Panc1 (cell line): ENCODE data around the gene DEPP1. TPM values are rescaled to one million over a fixed set of nuclear protein-coding genes. Genes with fewer than 3 reads are reported as not detected.

Source experiments
- ATAC-seq: fragments of 200-7000 bp; cut with Tn5 transposase; 2 replicates; pipeline ENCODE4 v1.9.1; 2020; ENCODE audit warnings: mild to moderate bottlenecking, moderate library complexity
- BruUV-seq: library from RNA; stranded (reverse); fragments of 400-500 nt; replicated peaks from 2 replicates; lab custom pipeline; 2021; lab: Mats Ljungman, UMichigan
- CTCF ChIA-PET: fragments of 300-600 bp; sonication (Branson Sonifier 250); formaldehyde crosslinking; loops from one replicate; lab custom pipeline; 2022; ENCODE audit warnings: antibody characterized with exemption; lab: Charles Lee
- POLR2A ChIA-PET: fragments of 300-600 bp; sonication (Branson Sonifier 250); formaldehyde crosslinking; loops from one replicate; lab custom pipeline; 2022; ENCODE audit warnings: antibody characterized with exemption; lab: Charles Lee
- DNase-seq: peaks from one replicate; pipeline ENCODE4 v3.0.0-alpha.2; 2010; ENCODE audit warnings: low read depth, low spot score
- H3K27ac ChIP-seq: 2 replicates; pipeline ENCODE4 v1.5.1; 2011; ENCODE audit warnings: mild to moderate bottlenecking, low read length, inconsistent platforms
- H3K27me3 ChIP-seq: fragments of 200-500 bp; sonication (Bioruptor generic); 2 replicates; pipeline ENCODE4 v1.6.0; 2014; ENCODE audit warnings: low read length, inconsistent platforms; ENCODE audit not compliant: control insufficient read depth, insufficient read depth
- H3K36me3 ChIP-seq: fragments of 200-500 bp; sonication (Bioruptor generic); 2 replicates; pipeline ENCODE4 v1.5.1; 2014; ENCODE audit warnings: inconsistent platforms, mild to moderate bottlenecking, low read length, moderate library complexity; ENCODE audit not compliant: control insufficient read depth, insufficient read depth
- H3K4me1 ChIP-seq: 2 replicates; pipeline ENCODE4 v1.5.1; 2011; ENCODE audit warnings: inconsistent platforms, mild to moderate bottlenecking, low read length, moderate library complexity; ENCODE audit not compliant: control insufficient read depth, insufficient read depth
- H3K4me3 ChIP-seq, 2 experiments: 2 replicates each; pipeline ENCODE4 v1.5.1; 2011 to 2012; ENCODE audit warnings: low read depth in 2 of 2, low read length in 2 of 2, mild to moderate bottlenecking in 2 of 2, inconsistent platforms in 1 of 2, moderate library complexity in 1 of 2
- H3K9me3 ChIP-seq: fragments of 200-500 bp; sonication (Bioruptor generic); 2 replicates; pipeline ENCODE4 v1.5.1; 2014; ENCODE audit warnings: low read depth, mild to moderate bottlenecking, inconsistent platforms, low read length, moderate library complexity; ENCODE audit not compliant: control insufficient read depth, insufficient read depth
- POLR2AphosphoS5 ChIP-seq: IDR thresholded peaks from 2 replicates; pipeline ENCODE4 v1.6.1; 2012; ENCODE audit warnings: mild to moderate bottlenecking, low read depth, low read length, moderate library complexity
- SIN3A ChIP-seq: IDR thresholded peaks from 2 replicates; pipeline ENCODE4 v1.6.1; 2012; ENCODE audit warnings: low read depth, mild to moderate bottlenecking, low read length, moderate library complexity, borderline replicate concordance; ENCODE audit not compliant: insufficient read depth
- TCF7L2 ChIP-seq: IDR thresholded peaks from 2 replicates; pipeline ENCODE4 v1.6.1; 2011; ENCODE audit warnings: mild to moderate bottlenecking, low read depth, low read length, inconsistent platforms
- in situ Hi-C: cut with HindIII; loops from 2 replicates; pipeline ENCODE4 v1.10.0; 2016; ENCODE audit warnings: low sequenced_read_pairs, low pct_unique_long_range_greater_than_20kb
- intact Hi-C: fragments of 100-400 bp; cut with micrococcal nuclease; formaldehyde crosslinking; loops from one replicate; pipeline ENCODE4 v1.10.0; 2022; ENCODE audit not compliant: unreplicated experiment
- total RNA-seq: library from RNA; stranded (reverse); gene quantifications from one replicate; pipeline ENCODE4 v1.2.1, GENCODE V29; 2021; ENCODE audit not compliant: unreplicated experiment
- TF ChIP-seq, protein P1 (sequence below): fragments of 450-650 bp; IDR thresholded peaks from 2 replicates; pipeline ENCODE4 v1.5.1; 2017; ENCODE audit warnings: mild to moderate bottlenecking
- TF ChIP-seq, protein P2 (sequence below), 2 experiments: IDR thresholded peaks; 2 replicates each; pipeline ENCODE4 v1.6.1; 2011 to 2012; ENCODE audit warnings: low read depth in 2 of 2, control low read depth in 1 of 2, low read length in 1 of 2, mild to moderate bottlenecking in 1 of 2, moderate library complexity in 1 of 2; ENCODE audit not compliant: insufficient read depth in 1 of 2

DEPP1 gene
- total RNA-seq, 1 experiment from 2014 or later = 16.6 TPM

DNA sequence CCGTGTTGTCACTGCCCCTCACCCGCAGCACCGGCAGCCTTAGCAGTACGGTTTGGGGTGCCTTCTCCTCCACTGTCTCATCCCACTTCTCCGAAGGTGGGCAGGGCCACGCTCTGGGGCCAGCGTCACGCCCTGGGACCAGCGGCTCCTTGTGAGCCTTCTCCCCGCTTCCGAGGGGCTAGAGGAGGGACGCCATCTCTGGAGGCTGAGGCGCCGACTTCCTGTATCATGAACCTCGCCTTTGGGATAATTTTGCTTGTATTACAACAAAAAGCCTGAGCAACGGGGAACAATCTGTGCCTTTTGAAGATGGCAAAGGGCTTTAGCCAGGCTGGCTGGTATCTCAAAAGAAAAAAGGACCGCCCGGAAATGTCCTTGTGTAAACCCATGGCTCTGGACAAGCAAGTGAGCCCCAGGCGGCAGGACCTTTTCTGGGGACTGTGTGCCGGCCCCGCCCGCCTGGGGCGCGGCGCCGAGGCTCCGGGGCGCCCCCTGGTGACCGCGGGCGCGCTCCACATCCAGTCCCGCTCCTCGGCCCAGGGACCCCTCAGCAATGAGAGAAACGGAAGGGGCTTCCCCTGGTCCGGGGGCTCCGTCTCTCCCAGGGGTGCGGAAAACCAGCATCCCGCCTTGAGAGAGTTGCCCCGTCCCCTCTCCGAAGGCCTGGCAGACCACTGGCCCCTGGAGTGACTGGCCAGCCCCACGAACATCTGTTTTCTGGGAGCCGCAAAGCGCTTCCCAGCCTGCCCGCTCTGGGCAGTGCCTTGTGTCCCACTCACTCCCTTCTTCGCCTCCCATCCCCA is 3.8 kb downstream of the DEPP1 start:
- TF ChIP-seq TCF7L2 (peak; percentile 55), SIN3A (0 out of 2 replicates have a peak, but pooled peaks have one; percentile 34), POLR2AphosphoS5 (peak; percentile 77)
- TF ChIP-seq, protein P1, sequence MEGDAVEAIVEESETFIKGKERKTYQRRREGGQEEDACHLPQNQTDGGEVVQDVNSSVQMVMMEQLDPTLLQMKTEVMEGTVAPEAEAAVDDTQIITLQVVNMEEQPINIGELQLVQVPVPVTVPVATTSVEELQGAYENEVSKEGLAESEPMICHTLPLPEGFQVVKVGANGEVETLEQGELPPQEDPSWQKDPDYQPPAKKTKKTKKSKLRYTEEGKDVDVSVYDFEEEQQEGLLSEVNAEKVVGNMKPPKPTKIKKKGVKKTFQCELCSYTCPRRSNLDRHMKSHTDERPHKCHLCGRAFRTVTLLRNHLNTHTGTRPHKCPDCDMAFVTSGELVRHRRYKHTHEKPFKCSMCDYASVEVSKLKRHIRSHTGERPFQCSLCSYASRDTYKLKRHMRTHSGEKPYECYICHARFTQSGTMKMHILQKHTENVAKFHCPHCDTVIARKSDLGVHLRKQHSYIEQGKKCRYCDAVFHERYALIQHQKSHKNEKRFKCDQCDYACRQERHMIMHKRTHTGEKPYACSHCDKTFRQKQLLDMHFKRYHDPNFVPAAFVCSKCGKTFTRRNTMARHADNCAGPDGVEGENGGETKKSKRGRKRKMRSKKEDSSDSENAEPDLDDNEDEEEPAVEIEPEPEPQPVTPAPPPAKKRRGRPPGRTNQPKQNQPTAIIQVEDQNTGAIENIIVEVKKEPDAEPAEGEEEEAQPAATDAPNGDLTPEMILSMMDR = peak; percentile 100
- TF ChIP-seq, protein P2, sequence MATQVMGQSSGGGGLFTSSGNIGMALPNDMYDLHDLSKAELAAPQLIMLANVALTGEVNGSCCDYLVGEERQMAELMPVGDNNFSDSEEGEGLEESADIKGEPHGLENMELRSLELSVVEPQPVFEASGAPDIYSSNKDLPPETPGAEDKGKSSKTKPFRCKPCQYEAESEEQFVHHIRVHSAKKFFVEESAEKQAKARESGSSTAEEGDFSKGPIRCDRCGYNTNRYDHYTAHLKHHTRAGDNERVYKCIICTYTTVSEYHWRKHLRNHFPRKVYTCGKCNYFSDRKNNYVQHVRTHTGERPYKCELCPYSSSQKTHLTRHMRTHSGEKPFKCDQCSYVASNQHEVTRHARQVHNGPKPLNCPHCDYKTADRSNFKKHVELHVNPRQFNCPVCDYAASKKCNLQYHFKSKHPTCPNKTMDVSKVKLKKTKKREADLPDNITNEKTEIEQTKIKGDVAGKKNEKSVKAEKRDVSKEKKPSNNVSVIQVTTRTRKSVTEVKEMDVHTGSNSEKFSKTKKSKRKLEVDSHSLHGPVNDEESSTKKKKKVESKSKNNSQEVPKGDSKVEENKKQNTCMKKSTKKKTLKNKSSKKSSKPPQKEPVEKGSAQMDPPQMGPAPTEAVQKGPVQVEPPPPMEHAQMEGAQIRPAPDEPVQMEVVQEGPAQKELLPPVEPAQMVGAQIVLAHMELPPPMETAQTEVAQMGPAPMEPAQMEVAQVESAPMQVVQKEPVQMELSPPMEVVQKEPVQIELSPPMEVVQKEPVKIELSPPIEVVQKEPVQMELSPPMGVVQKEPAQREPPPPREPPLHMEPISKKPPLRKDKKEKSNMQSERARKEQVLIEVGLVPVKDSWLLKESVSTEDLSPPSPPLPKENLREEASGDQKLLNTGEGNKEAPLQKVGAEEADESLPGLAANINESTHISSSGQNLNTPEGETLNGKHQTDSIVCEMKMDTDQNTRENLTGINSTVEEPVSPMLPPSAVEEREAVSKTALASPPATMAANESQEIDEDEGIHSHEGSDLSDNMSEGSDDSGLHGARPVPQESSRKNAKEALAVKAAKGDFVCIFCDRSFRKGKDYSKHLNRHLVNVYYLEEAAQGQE (IDR thresholded peaks at IDR 0.05; ENCODE audit: insufficient read depth in 1 of 2, low read depth in 2 of 2, low read length in 1 of 2) = no peak
- BruUV-seq = no TSS peak
- CTCF ChIA-PET = interaction anchor here (1.5 to 2.3 kb wide), 2 partner anchors 12 to 41 kb away, joined by 6 to 17 read pairs; no protein-coding TSS in a partner anchor
- POLR2A ChIA-PET = no interaction called here
- Histone ChIP-seq H3K4me1 (peaks cover 57% of the 10 kb centered on the region), H3K9me3 (no peaks in the 10 kb centered on the region), H3K27ac (peak overlapping the region; percentile 96), H3K36me3 (no peaks in the 10 kb centered on the region), H3K4me3 (peak overlapping the region; percentile 46 to 65), H3K27me3 (no peaks in the 10 kb centered on the region)
- DNase-seq (no peak), ATAC-seq (peak; percentile 84)
- in situ Hi-C loops (no loop called here), intact Hi-C loops (loop anchor here (2.0 kb wide), 1 partner anchor 42 kb away; no protein-coding TSS in a partner anchor)

DNA sequence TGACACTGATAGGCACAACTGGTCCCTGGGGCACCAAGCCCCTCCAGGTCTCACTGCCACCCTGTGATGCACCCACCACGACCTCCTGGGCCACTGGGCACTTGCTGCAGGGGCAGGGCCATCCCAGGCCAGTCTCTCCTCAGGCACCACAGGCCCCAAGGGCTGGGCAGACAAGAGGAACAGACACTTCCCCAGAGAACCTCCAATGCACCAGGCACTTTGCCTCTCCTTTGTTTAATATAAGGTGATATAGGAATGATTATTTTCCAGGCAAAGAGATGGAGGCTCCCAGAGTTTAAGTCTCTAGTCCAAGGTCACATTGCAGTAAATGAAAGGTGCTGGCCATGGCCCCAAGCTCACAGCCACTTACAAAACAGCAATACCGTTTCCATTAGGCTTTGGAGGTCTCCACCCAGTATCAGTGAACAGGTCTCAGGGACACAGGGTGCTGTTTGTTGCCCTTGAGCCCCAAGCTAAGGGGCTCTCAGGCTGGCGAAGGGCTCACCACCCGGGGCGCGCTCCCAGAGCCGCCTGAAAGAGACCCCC is 4.5 kb downstream of the DEPP1 start:
- TF ChIP-seq, protein P1 = no peak
- TF ChIP-seq POLR2AphosphoS5 (no peak), TCF7L2 (no peak), SIN3A (no peak)
- TF ChIP-seq, protein P2 (IDR thresholded peaks at IDR 0.05; ENCODE audit: insufficient read depth in 1 of 2, low read depth in 2 of 2, low read length in 1 of 2) = no peak
- no peaks in the 10 kb centered on the region for H3K36me3 ChIP-seq
- peaks cover 50% of the 10 kb centered on the region for H3K4me1 ChIP-seq
- in situ Hi-C loops (no loop called here), intact Hi-C loops (loop anchor here (2.0 kb wide), 1 partner anchor 41 kb away; no protein-coding TSS in a partner anchor)
- H3K27ac ChIP-seq = peak overlapping the region; percentile 96
- no peak for ATAC-seq
- no peaks in the 10 kb centered on the region for H3K9me3 ChIP-seq
- DNase-seq = no peak
- peak overlapping the region; percentile 46 to 65 for H3K4me3 ChIP-seq
- no TSS peak for BruUV-seq
- POLR2A ChIA-PET = no interaction called here
- no peaks in the 10 kb centered on the region for H3K27me3 ChIP-seq
- CTCF ChIA-PET = no interaction called here
